ENCODE results near the gene KLHL3.

GRCh38 chr5:137699336-137700281, 36.3 kb downstream of the KLHL3 start:
- TF ChIP-seq, protein P1, sequence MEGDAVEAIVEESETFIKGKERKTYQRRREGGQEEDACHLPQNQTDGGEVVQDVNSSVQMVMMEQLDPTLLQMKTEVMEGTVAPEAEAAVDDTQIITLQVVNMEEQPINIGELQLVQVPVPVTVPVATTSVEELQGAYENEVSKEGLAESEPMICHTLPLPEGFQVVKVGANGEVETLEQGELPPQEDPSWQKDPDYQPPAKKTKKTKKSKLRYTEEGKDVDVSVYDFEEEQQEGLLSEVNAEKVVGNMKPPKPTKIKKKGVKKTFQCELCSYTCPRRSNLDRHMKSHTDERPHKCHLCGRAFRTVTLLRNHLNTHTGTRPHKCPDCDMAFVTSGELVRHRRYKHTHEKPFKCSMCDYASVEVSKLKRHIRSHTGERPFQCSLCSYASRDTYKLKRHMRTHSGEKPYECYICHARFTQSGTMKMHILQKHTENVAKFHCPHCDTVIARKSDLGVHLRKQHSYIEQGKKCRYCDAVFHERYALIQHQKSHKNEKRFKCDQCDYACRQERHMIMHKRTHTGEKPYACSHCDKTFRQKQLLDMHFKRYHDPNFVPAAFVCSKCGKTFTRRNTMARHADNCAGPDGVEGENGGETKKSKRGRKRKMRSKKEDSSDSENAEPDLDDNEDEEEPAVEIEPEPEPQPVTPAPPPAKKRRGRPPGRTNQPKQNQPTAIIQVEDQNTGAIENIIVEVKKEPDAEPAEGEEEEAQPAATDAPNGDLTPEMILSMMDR (IDR thresholded peaks at IDR 0.05) = no peak
- TF ChIP-seq POLR2A (IDR thresholded peaks at IDR 0.05) = no peak
- TF ChIP-seq EP300 (IDR thresholded peaks at IDR 0.05) = peak in 1 of 2 donors; percentile 68
